ENCODE data around the gene PDLIM1.

The PDLIM1 gene

GRCh38 chr10:95248989-95249388, 41.8 kb downstream of the PDLIM1 start:
- no peak for TF ChIP-seq CTCF (IDR thresholded peaks at IDR 0.05; ENCODE audit: low read depth, low read length)

GRCh38 chr10:95247881-95248583, 42.8 kb downstream of the PDLIM1 start:
- H3K4me3 ChIP-seq (ENCODE audit: low read depth, low read length), result no peak overlapping the region
- TF ChIP-seq CTCF (IDR thresholded peaks at IDR 0.05; ENCODE audit: low read depth, low read length), result no peak

More at GRCh38 chr10:95248989-95249388, 41.8 kb downstream of the PDLIM1 start:
- no peak overlapping the region for H3K4me3 ChIP-seq (ENCODE audit: low read depth, low read length)

GRCh38 chr10:95247200-95247880, 43.5 kb downstream of the PDLIM1 start:
- H3K4me3 ChIP-seq (ENCODE audit: low read depth, low read length), result no peak overlapping the region
- TF ChIP-seq CTCF (IDR thresholded peaks at IDR 0.05; ENCODE audit: low read depth, low read length), result no peak

GRCh38 chr10:95246582-95247051, 44.2 kb downstream of the PDLIM1 start:
- H3K4me3 ChIP-seq (ENCODE audit: low read depth, low read length), result no peak overlapping the region
- peak; percentile 62 for TF ChIP-seq CTCF (IDR thresholded peaks at IDR 0.05; ENCODE audit: low read depth, low read length)

- no peak for TF ChIP-seq CTCF (IDR thresholded peaks at IDR 0.05; ENCODE audit: low read depth, low read length)
- H3K4me3 ChIP-seq (ENCODE audit: low read depth, low read length), result no peak overlapping the region
Measured at GRCh38 chr10:95245425-95246055, 45.3 kb downstream of the PDLIM1 start.

GRCh38 chr10:95244152-95244551, 46.7 kb downstream of the PDLIM1 start:
- no peak for TF ChIP-seq CTCF (IDR thresholded peaks at IDR 0.05; ENCODE audit: low read depth, low read length)
- no peak overlapping the region for H3K4me3 ChIP-seq (ENCODE audit: low read depth, low read length)

GRCh38 chr10:95243318-95243617, 47.5 kb downstream of the PDLIM1 start:
- H3K4me3 ChIP-seq (ENCODE audit: low read depth, low read length), result no peak overlapping the region
- no peak for TF ChIP-seq CTCF (IDR thresholded peaks at IDR 0.05; ENCODE audit: low read depth, low read length)

Measured in WI38 (cell line).